Measurements from ENCODE around the gene SLC39A6.
"Not testable (repeated sequence)": the region's sequence is repeated elsewhere in the genome, so short reads cannot be mapped to it uniquely, and the experiment has no call there.

Gene SLC39A6

DNA sequence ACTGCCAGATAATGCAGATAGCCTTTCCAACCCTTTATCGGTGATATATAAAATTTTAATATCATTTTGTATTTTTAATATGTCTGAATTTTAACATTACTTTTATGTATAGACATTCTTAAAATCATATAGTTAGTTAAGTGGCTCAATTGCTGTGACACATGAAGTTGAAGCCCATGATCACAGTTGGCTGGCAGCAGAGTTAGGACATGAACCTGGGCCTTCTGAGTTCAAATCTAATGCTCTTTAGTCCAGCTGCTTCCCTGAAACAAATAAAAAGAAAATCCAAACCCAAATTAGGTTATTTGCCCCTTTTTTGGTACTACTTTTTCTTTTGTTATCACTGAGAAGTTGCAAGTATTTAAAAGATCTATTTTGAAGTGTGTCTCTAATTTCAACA lies 6.1 kb upstream of the SLC39A6 start:
- DNase-seq, result no peak

- no peak for DNase-seq
Observed at GRCh38 chr18:36132756-36133155, 3.6 kb upstream of the SLC39A6 start.

- DNase-seq, result no peak
Observed at GRCh38 chr18:36131692-36132483, 2.7 kb upstream of the SLC39A6 start.

- DNase-seq, result no peak
Observed at GRCh38 chr18:36130883-36131653, 1.9 kb upstream of the SLC39A6 start.

- no peak for DNase-seq
Observed at GRCh38 chr18:36130039-36130831, 1.1 kb upstream of the SLC39A6 start.

- DNase-seq, result no peak
Observed at GRCh38 chr18:36128907-36129299, 237 bp downstream of the SLC39A6 start.

DNA sequence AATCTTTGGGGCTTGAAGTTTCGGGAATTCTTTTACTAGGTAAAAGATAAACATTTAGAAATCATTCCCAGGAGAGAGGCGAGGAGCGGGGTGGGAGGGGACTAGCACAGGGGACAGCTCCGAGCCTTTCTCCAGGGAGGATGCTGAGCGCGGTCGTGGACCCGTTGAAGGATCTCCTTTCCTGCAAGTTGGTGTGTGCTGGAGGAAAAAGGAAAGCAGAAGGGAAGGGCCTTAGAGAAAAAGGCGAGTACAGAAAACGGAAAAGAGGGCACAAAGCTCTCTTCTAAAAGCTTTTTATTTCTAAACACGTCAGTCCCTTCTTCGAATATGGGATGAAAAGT lies 640 bp downstream of the SLC39A6 start:
- no peak for DNase-seq

GRCh38 chr18:36127836-36128529 lies 1.2 kb downstream of the SLC39A6 start:
- no peak for DNase-seq

DNA sequence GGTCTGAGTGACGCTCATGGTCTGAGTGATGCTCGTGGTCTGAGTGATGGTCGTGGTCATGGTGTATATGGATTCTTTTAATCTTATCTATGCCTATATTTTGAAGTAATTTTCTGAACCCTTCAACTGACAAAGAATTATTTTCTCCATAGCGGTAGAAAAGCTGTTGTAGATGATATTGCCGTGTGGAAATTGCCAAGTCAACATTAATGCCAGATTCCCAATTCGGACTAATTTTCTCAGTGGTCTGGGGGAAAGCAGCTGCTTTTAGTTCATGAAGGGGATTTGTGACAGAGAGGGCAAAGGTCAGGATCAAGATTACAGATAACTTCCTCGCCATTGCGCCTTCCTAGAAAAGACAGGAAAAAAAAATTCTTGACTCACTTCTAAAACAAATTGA lies 2.5 kb downstream of the SLC39A6 start:
- no peak for DNase-seq

GRCh38 chr18:36124841-36125240 lies 4.3 kb downstream of the SLC39A6 start:
- DNase-seq, result no peak

GRCh38 chr18:36120297-36120696 lies 8.8 kb downstream of the SLC39A6 start:
- DNase-seq, result no peak

DNA sequence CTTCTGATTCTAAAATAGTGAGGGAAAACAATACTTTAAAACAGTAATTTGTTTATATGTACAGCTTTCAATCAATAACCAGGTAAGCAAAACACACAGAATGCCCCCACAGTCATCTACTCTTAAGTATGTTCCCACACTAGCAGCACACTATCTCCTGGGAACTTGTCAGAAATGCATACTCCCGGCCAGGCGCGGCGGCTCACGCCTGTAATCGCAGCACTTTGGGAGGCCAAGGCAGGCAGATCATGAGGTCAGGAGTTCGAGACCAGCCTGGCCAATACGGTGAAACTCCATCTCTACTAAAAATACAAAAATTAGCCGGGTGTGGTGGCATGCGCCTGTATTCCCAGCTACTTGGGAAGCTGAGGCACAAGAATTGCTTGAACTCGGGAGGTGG lies 12.4 kb downstream of the SLC39A6 start:
- DNase-seq, result not testable (repeated sequence)

DNA sequence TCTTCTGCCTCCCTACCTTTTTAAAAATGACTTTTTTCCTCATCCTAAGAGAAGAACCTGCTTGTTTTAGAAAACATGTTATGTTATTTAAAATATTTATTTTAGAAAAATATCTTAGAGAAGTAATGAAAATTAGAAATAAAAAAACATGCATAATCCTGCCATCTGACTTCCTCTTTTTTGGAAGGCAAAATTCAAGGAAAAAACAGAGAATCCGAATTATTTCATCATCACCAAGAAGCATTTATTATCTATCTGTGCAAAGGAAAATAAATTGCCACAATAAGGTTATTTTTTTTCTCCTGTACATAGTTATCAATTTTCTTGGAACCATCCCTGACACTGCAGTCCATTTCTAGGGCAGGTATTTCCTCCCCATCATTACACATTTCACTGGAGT lies 14.4 kb downstream of the SLC39A6 start:
- no peak for DNase-seq

DNA sequence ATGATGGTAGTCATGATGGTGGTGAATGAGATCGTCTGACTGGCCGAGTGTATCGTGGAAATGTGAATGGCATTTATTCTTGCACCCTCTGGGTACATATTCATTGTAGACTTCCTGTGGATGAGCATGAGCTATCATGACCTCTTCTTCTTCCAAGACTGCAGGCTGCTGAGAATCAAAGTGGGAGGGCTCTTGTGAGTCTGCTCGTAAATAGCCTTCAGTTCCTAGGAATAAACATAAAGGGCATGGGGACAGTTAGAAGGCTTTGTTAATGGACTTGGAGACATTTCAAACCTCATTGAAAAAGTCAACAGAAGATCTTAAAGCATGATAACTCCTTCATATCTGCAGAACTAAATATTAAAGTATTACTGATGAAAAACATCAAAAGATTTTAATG lies 14.9 kb downstream of the SLC39A6 start:
- no peak for DNase-seq

GRCh38 chr18:36112302-36112701 lies 16.8 kb downstream of the SLC39A6 start:
- no peak for DNase-seq

GRCh38 chr18:36109737-36110136 lies 19.4 kb downstream of the SLC39A6 start:
- DNase-seq, result no peak

DNA sequence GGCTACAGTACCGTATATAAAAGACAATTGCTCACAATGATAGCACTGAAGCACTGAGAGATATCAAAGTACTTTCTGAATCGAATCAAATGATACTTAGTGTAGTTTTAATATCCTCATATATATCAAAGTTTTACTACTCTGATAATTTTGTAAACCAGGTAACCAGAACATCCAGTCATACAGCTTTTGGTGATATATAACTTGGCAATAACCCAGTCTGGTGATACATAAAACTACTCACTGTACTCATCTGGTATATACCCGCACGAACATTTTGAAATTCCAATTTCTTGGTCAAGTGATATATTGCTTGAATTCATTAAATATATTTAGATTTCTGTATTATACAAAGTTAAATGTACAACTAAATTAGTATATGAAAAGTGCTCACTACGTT lies 20.5 kb downstream of the SLC39A6 start:
- DNase-seq, result no peak

GRCh38 chr18:36108196-36108595 lies 20.9 kb downstream of the SLC39A6 start:
- DNase-seq, result no peak

DNA sequence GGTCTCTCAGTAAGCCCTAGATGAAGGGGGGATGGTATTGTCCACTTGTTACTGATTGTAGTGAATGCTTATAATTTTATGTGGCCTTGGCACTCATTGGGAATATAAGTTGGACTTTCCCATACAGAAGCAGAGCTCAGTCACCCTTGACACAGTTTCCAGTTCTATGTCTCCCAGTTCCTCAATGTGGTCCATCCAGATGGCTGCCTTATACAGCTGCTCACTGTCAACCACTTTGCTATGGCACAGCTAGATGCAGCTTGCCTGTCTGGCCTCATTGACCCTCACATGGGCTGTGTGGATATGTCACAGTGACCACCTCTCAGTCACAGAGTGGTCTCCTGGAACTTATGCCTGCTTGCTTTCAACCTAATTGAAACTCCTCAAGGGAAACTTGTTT lies 21.7 kb downstream of the SLC39A6 start:
- DNase-seq, result no peak

DNA sequence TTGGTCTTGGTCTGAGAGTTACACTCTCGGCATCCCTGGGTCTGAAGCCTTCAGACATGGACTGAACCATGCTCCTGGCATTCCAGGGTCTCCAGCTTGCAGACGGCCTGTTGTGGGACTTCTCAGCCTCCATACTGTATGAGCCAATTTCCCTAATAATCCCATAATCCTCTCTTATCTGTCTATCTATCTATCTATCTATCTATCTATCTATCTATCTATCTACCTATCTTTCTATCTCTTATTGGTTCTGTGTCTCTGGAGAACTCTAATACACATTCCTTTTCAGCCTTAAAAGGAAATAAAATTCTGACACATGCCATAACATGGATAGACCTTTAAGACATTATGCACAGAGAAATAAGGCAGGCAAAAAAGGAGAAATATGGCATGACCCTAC lies 24.4 kb downstream of the SLC39A6 start:
- DNase-seq, result no peak

GRCh38 chr18:36101943-36102342 lies 27.2 kb downstream of the SLC39A6 start:
- DNase-seq, result no peak

- DNase-seq, result no peak
Observed at GRCh38 chr18:36099311-36099710, 29.8 kb downstream of the SLC39A6 start.

DNA sequence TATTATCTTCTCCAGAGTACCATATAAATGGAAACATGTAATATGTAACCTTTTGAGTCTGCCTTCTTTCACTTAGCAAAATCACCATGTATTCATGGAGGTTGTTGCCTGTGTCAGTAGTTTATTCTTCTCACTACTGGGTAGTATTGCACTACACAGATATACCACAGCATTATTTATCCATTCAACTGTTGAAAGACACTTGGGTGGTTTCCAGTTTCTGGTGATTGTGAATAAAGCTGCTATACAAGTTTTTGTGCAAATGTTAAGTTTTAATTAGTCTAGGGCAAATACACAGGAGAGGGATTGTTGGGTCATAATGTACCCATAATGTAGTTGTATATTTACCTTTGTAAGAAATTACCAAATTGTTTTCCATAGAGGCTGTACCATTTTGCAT lies 32.2 kb downstream of the SLC39A6 start:
- DNase-seq, result no peak

Measured in activated effector memory CD4-positive, alpha-beta T cell treated with anti-CD3 and anti-CD28 coated beads, Interleukin-2, amount 50 U/mL, for 16 hours (primary cell).